Liver (tissue), 9 donors: ENCODE measurements around the gene PPP1R2B. TPM values are rescaled to one million over a fixed set of nuclear protein-coding genes. Genes with fewer than 3 reads are reported as not detected.

ENCODE experiments used
- DNase-seq: peaks from one replicate; pipeline ENCODE4 v3.0.0-alpha.2; 2017; ENCODE audit warnings: low spot score
- H3K27ac ChIP-seq, 2 donors: one replicate each; pipeline ENCODE4 v1.7.0; 2013; ENCODE audit warnings: inconsistent platforms in 2 of 2, low read length in 2 of 2, control low read depth in 1 of 2, low read depth in 1 of 2, mild to moderate bottlenecking in 1 of 2
- H3K27me3 ChIP-seq, 4 donors: one replicate each; pipeline versions ENCODE4 v1.6.1 to v1.7.0; 2013; ENCODE audit warnings: low read length in 3 of 4, inconsistent platforms in 1 of 4, mild to moderate bottlenecking in 1 of 4, moderate library complexity in 1 of 4; ENCODE audit not compliant: control insufficient read depth in 4 of 4, insufficient read depth in 4 of 4
- H3K36me3 ChIP-seq, 4 donors: one replicate each; pipeline versions ENCODE4 v1.6.1 to v1.7.0; 2013; ENCODE audit warnings: low read length in 3 of 4, mild to moderate bottlenecking in 3 of 4, low read depth in 1 of 4, moderate library complexity in 1 of 4; ENCODE audit not compliant: control insufficient read depth in 4 of 4, insufficient read depth in 3 of 4
- H3K4me1 ChIP-seq, 4 donors: one replicate each; pipeline versions ENCODE4 v1.6.1 to v1.7.0; 2013; ENCODE audit warnings: low read length in 3 of 4, mild to moderate bottlenecking in 3 of 4, moderate library complexity in 1 of 4; ENCODE audit not compliant: control insufficient read depth in 4 of 4, insufficient read depth in 4 of 4
- H3K4me3 ChIP-seq, 3 donors: one replicate each; pipeline versions ENCODE4 v1.6.1 to v1.7.0; 2013; ENCODE audit warnings: low read length in 3 of 3, control low read depth in 1 of 3, low read depth in 1 of 3, mild to moderate bottlenecking in 1 of 3
- H3K9ac ChIP-seq, 2 donors: one replicate each; pipeline ENCODE4 v1.7.0; 2013; ENCODE audit warnings: low read length in 2 of 2, mild to moderate bottlenecking in 2 of 2, moderate library complexity in 2 of 2, control low read depth in 1 of 2, low read depth in 1 of 2
- H3K9me3 ChIP-seq, 4 donors: one replicate each; pipeline versions ENCODE4 v1.6.1 to v1.7.0; 2013; ENCODE audit warnings: low read length in 3 of 4; ENCODE audit not compliant: control insufficient read depth in 4 of 4
- ATF3 ChIP-seq: IDR thresholded peaks from 2 replicates; pipeline ENCODE4 v1.6.1; 2016; ENCODE audit warnings: antibody characterized with exemption
- CTCF ChIP-seq: fragments of 150-350 bp; IDR thresholded peaks from 2 replicates; pipeline ENCODE4 v1.5.1; 2017; ENCODE audit warnings: improper control_type of control experiment, low read depth, low read length; ENCODE audit not compliant: missing input control
- EGR1 ChIP-seq, 2 donors: IDR thresholded peaks; 2 replicates each; pipeline ENCODE4 v1.6.1; 2016 to 2018; ENCODE audit warnings: antibody characterized with exemption in 2 of 2, low read depth in 2 of 2
- FOXA1 ChIP-seq: IDR thresholded peaks from 2 replicates; pipeline ENCODE4 v1.6.1; 2016; ENCODE audit warnings: antibody characterized with exemption
- FOXA2 ChIP-seq: IDR thresholded peaks from 2 replicates; pipeline ENCODE4 v1.6.1; 2016; ENCODE audit warnings: antibody characterized with exemption
- GABPA ChIP-seq, 2 donors: IDR thresholded peaks in 1 of 2; conservative IDR thresholded peaks in 1 of 2; 2 replicates each; pipeline ENCODE4 v1.6.1; 2016; ENCODE audit warnings: antibody characterized with exemption in 2 of 2, mild to moderate bottlenecking in 1 of 2, moderate library complexity in 1 of 2
- HNF4A ChIP-seq, 2 donors: conservative IDR thresholded peaks; 2 replicates each; pipeline ENCODE4 v1.6.1; 2016; ENCODE audit warnings: antibody characterized with exemption in 2 of 2, mild to moderate bottlenecking in 2 of 2
- HNF4G ChIP-seq: IDR thresholded peaks from 2 replicates; pipeline ENCODE4 v1.6.1; 2016; ENCODE audit warnings: antibody characterized with exemption
- JUND ChIP-seq, 2 donors: IDR thresholded peaks; 2 replicates each; pipeline ENCODE4 v1.6.1; 2016; ENCODE audit warnings: antibody characterized with exemption in 2 of 2
- NR2F2 ChIP-seq: IDR thresholded peaks from 2 replicates; pipeline ENCODE4 v1.6.1; 2016; ENCODE audit warnings: antibody characterized with exemption
- RAD21 ChIP-seq, 2 donors: IDR thresholded peaks; 2 replicates each; pipeline ENCODE4 v1.6.1; 2016; ENCODE audit warnings: antibody characterized with exemption in 2 of 2, mild to moderate bottlenecking in 2 of 2
- REST ChIP-seq: IDR thresholded peaks from 2 replicates; pipeline ENCODE4 v1.6.1; 2016; ENCODE audit warnings: antibody characterized with exemption, mild to moderate bottlenecking
- RXRA ChIP-seq, 2 donors: IDR thresholded peaks; 2 replicates each; pipeline ENCODE4 v1.6.1; 2017 to 2018; ENCODE audit warnings: antibody characterized with exemption in 2 of 2, mild to moderate bottlenecking in 1 of 2
- SP1 ChIP-seq: IDR thresholded peaks from 2 replicates; pipeline ENCODE4 v1.6.1; 2018; ENCODE audit warnings: antibody characterized with exemption, mild to moderate bottlenecking
- TAF1 ChIP-seq: conservative IDR thresholded peaks from 2 replicates; pipeline ENCODE4 v1.6.1; 2016; ENCODE audit warnings: antibody characterized with exemption, mild to moderate bottlenecking
- YY1 ChIP-seq: IDR thresholded peaks from 2 replicates; pipeline ENCODE4 v1.6.1; 2016; ENCODE audit warnings: antibody characterized with exemption, mild to moderate bottlenecking
- ZBTB33 ChIP-seq: IDR thresholded peaks from 2 replicates; pipeline ENCODE4 v1.6.1; 2016; ENCODE audit warnings: antibody characterized with exemption
- WGBS: extraction: QIAGEN DNeasy Blood & Tissue Kit; methylation state at CpG from one replicate; pipeline ENCODE4 v1.1.7; 2013; 5-methylcytosine and 5-hydroxymethylcytosine counted together
- polyA plus RNA-seq, 2 donors: library from polyadenylated mRNA; stranded (reverse) in 1 of 2; unstranded in 1 of 2; fragments of 200-250 nt in 1 of 2; fragments of >200 nt in 1 of 2; fragmentation: Nextera tagmentation in 1 of 2; extraction: Ambion mirVana in 1 of 2; gene quantifications; one replicate each; pipeline versions ENCODE4 v1.2.1 to v1.2.3, GENCODE V29; 2013 to 2015
- total RNA-seq, 2 donors: library from RNA; depleted of rRNA; stranded (reverse); fragments of >200 nt; gene quantifications; one replicate each; pipeline ENCODE4 v1.2.3, GENCODE V29; 2014
- donor health status: healthy.
- donor health status: healthy.
- donor health status: healthy.
- donor health status: healthy.
- donor health status: healthy.

Gene PPP1R2B
- total and polyA plus RNA-seq, 4 donors, result not detected

GRCh38 chr5:156892864-156893263 lies 42.8 kb downstream of the PPP1R2B start:
- WGBS, result 87% methylated on average over 4 of the region's 4 CpGs
- Histone ChIP-seq H3K27ac (no peak overlapping the region), H3K9me3 (no peaks in the 10 kb centered on the region), H3K27me3 (no peaks in the 10 kb centered on the region), H3K9ac (no peak overlapping the region), H3K4me1 (no peaks in the 10 kb centered on the region), H3K4me3 (no peak overlapping the region), H3K36me3 (no peaks in the 10 kb centered on the region)
- DNase-seq, result no peak
- no peak for TF ChIP-seq RAD21 (IDR thresholded peaks at IDR 0.05)
- TF ChIP-seq REST, result no peak
- no peak for TF ChIP-seq HNF4A (conservative IDR thresholded peaks at IDR 0.05)
- no peak for TF ChIP-seq JUND (IDR thresholded peaks at IDR 0.05)
- TF ChIP-seq FOXA1, result no peak
- TF ChIP-seq NR2F2, result no peak
- TF ChIP-seq RXRA (IDR thresholded peaks at IDR 0.05), result no peak
- TF ChIP-seq TAF1, result no peak
- no peak for TF ChIP-seq CTCF
- TF ChIP-seq ZBTB33, result no peak
- TF ChIP-seq FOXA2, result no peak
- no peak for TF ChIP-seq SP1
- TF ChIP-seq EGR1 (IDR thresholded peaks at IDR 0.05; ENCODE audit: low read depth in 2 of 2), result no peak

GRCh38 chr5:156893517-156893916 lies 43.4 kb downstream of the PPP1R2B start:
- 53% methylated on average over 1 of the region's 1 CpG for WGBS
- H3K27me3 ChIP-seq, result no peaks in the 10 kb centered on the region
- H3K9ac ChIP-seq, result no peak overlapping the region
- H3K4me3 ChIP-seq, result no peak overlapping the region
- DNase-seq, result no peak
- no peak overlapping the region for H3K27ac ChIP-seq
- H3K36me3 ChIP-seq, result no peaks in the 10 kb centered on the region
- H3K9me3 ChIP-seq, result no peaks in the 10 kb centered on the region
- H3K4me1 ChIP-seq, result no peaks in the 10 kb centered on the region
- TF ChIP-seq SP1 (no peak), EGR1 (IDR thresholded peaks at IDR 0.05; ENCODE audit: low read depth in 2 of 2) (no peak), ZBTB33 (no peak), JUND (IDR thresholded peaks at IDR 0.05) (no peak), HNF4G (no peak), ATF3 (no peak), FOXA1 (no peak), RXRA (IDR thresholded peaks at IDR 0.05) (no peak), TAF1 (no peak), RAD21 (IDR thresholded peaks at IDR 0.05) (no peak), YY1 (no peak), NR2F2 (no peak), HNF4A (conservative IDR thresholded peaks at IDR 0.05) (no peak), GABPA (IDR thresholded peaks at IDR 0.05 in 1 of 2, conservative IDR thresholded peaks at IDR 0.05 in 1 of 2) (no peak), CTCF (no peak), FOXA2 (no peak)
